ENCODE data around the gene MYOM3.

MYOM3 gene

GRCh38 chr1:24103879-24104278 lies 8.1 kb downstream of the MYOM3 start:
- H3K4me3 ChIP-seq (ENCODE audit: low read depth, low read length) = no peak overlapping the region
- no peak overlapping the region for H3K27ac ChIP-seq (ENCODE audit: low read depth, low read length)
- H3K27me3 ChIP-seq (ENCODE audit: control insufficient read depth, insufficient read depth, low read length) = no peaks in the 10 kb centered on the region
- no peaks in the 10 kb centered on the region for H3K36me3 ChIP-seq (ENCODE audit: control insufficient read depth, insufficient read depth, low read length)
- H3K9me3 ChIP-seq (ENCODE audit: control insufficient read depth, insufficient read depth, low read length) = no peaks in the 10 kb centered on the region
- peaks cover 7% of the 10 kb centered on the region; the same call in 1 of the 2 replicates for H3K4me1 ChIP-seq (ENCODE audit: control insufficient read depth, insufficient read depth, low read length)
- H3K9ac ChIP-seq (ENCODE audit: low read depth, low read length) = no peak overlapping the region

DNA sequence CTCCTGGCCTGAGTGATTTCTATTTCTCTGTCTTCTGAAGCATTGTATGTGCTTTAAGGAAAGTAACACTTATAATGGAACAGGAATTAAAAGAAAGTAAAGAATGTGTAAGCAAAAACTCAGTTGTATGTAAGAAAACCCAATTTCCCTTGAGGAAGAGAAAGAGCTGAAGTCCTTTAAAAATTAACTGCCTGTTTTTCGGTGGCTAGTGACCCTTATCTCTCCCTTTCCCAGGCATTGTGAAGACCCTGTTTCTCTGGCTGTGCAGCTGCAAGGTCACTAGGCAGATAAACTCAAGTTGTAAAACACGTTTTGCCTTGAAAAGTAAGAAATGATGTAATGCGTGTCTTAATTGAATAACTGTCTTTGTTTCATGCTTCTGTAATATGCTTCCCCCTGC lies 8.5 kb downstream of the MYOM3 start:
- peaks cover 7% of the 10 kb centered on the region; the same call in 1 of the 2 replicates for H3K4me1 ChIP-seq (ENCODE audit: control insufficient read depth, insufficient read depth, low read length)
- H3K27ac ChIP-seq (ENCODE audit: low read depth, low read length) = no peak overlapping the region
- no peak overlapping the region for H3K9ac ChIP-seq (ENCODE audit: low read depth, low read length)
- H3K4me3 ChIP-seq (ENCODE audit: low read depth, low read length) = no peak overlapping the region
- H3K27me3 ChIP-seq (ENCODE audit: control insufficient read depth, insufficient read depth, low read length) = no peaks in the 10 kb centered on the region
- no peaks in the 10 kb centered on the region for H3K9me3 ChIP-seq (ENCODE audit: control insufficient read depth, insufficient read depth, low read length)
- no peaks in the 10 kb centered on the region for H3K36me3 ChIP-seq (ENCODE audit: control insufficient read depth, insufficient read depth, low read length)

GRCh38 chr1:24102961-24103360 lies 9.0 kb downstream of the MYOM3 start:
- no peak overlapping the region for H3K9ac ChIP-seq (ENCODE audit: low read depth, low read length)
- H3K36me3 ChIP-seq (ENCODE audit: control insufficient read depth, insufficient read depth, low read length) = no peaks in the 10 kb centered on the region
- H3K27me3 ChIP-seq (ENCODE audit: control insufficient read depth, insufficient read depth, low read length) = no peaks in the 10 kb centered on the region
- no peaks in the 10 kb centered on the region for H3K9me3 ChIP-seq (ENCODE audit: control insufficient read depth, insufficient read depth, low read length)
- H3K4me3 ChIP-seq (ENCODE audit: low read depth, low read length) = no peak overlapping the region
- H3K4me1 ChIP-seq (ENCODE audit: control insufficient read depth, insufficient read depth, low read length) = peaks cover 5% of the 10 kb centered on the region; the same call in 1 of the 2 replicates
- no peak overlapping the region for H3K27ac ChIP-seq (ENCODE audit: low read depth, low read length)

- H3K36me3 ChIP-seq (ENCODE audit: control insufficient read depth, insufficient read depth, low read length) = no peaks in the 10 kb centered on the region
- no peak overlapping the region for H3K4me3 ChIP-seq (ENCODE audit: low read depth, low read length)
- no peaks in the 10 kb centered on the region for H3K27me3 ChIP-seq (ENCODE audit: control insufficient read depth, insufficient read depth, low read length)
- H3K27ac ChIP-seq (ENCODE audit: low read depth, low read length) = no peak overlapping the region
- H3K9me3 ChIP-seq (ENCODE audit: control insufficient read depth, insufficient read depth, low read length) = no peaks in the 10 kb centered on the region
- H3K9ac ChIP-seq (ENCODE audit: low read depth, low read length) = no peak overlapping the region
- H3K4me1 ChIP-seq (ENCODE audit: control insufficient read depth, insufficient read depth, low read length) = no peaks in the 10 kb centered on the region
Observed at GRCh38 chr1:24101796-24102586, 9.9 kb downstream of the MYOM3 start.

DNA sequence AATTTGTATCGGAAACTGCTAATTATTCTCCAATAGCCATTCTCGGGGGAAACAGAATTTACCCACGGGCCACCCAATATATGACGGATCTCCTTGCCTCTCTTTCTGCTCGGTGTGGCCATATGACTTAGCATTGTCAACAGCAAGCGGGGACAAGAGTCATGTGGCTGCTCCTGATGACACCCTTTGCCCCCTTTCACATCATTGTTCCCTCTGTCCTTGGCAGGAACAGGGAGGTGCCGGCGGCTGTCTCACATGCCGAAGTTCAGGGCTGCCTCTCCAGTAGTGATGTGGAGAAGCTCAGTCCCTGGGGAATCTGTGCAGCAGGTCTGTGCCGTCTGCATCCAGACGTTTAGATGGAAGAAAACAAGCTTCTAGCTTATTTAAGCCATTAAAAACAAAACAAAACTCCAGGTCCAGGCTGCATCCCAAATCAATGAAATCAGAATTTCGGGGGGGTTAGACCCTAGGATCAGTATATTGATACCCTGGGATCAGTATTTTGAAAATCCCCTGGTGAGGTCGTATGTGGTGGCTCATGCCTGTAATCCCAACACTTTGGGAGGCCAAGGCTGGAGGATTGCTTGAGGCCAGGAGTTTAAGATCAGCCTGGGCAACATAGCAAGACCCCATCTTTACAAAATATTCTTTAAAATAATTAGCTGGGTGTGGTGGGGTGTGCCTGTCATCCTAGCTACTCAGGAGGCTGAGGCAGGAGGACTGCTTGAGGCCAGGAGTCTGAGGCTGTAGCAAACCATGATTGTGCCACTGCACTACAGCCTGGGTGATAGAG lies 10.8 kb downstream of the MYOM3 start:
- Histone ChIP-seq H3K4me1 (ENCODE audit: control insufficient read depth, insufficient read depth, low read length) (no peaks in the 10 kb centered on the region), H3K36me3 (ENCODE audit: control insufficient read depth, insufficient read depth, low read length) (no peaks in the 10 kb centered on the region), H3K9me3 (ENCODE audit: control insufficient read depth, insufficient read depth, low read length) (no peaks in the 10 kb centered on the region), H3K4me3 (ENCODE audit: low read depth, low read length) (no peak overlapping the region), H3K9ac (ENCODE audit: low read depth, low read length) (no peak overlapping the region), H3K27ac (ENCODE audit: low read depth, low read length) (no peak overlapping the region), H3K27me3 (ENCODE audit: control insufficient read depth, insufficient read depth, low read length) (no peaks in the 10 kb centered on the region)

DNA sequence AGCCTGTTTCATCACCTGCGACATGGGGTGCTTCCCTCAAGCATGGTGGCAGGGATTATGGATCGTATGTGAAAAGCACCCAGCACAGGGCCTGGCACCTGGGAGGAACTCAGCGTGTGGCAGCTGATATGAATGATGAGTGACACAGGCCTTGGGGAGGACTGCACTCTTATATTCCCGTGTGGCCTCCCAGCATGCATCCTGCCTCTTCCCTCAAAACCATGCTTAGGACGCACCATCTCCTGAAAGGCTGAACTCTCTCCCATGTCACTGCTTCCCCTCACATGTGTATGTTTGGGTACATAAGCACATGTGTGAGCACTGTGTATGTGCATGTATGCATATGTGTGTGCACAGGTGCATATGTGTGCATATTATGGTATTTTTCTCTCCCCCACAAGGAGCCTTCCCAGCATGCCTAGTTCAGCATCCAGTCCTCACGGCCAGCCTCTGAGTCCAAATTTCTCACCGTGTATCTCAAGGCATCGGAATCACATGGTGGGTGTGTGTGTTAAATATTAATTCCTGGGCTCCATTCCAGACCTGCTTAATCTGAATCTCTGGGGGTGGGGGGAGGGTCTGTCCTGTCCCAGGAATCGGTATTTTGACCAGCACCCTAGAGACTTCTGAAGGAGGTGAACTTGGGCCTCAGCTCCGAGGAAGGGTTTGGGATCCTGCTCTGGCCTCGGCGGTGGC lies 12.8 kb downstream of the MYOM3 start:
- H3K4me3 ChIP-seq (ENCODE audit: low read depth, low read length) = no peak overlapping the region
- no peak overlapping the region for H3K27ac ChIP-seq (ENCODE audit: low read depth, low read length)
- no peaks in the 10 kb centered on the region for H3K9me3 ChIP-seq (ENCODE audit: control insufficient read depth, insufficient read depth, low read length)
- no peaks in the 10 kb centered on the region for H3K36me3 ChIP-seq (ENCODE audit: control insufficient read depth, insufficient read depth, low read length)
- no peak overlapping the region for H3K9ac ChIP-seq (ENCODE audit: low read depth, low read length)
- no peaks in the 10 kb centered on the region for H3K27me3 ChIP-seq (ENCODE audit: control insufficient read depth, insufficient read depth, low read length)
- H3K4me1 ChIP-seq (ENCODE audit: control insufficient read depth, insufficient read depth, low read length) = peaks cover 10% of the 10 kb centered on the region; the same call in 1 of the 2 replicates

DNA sequence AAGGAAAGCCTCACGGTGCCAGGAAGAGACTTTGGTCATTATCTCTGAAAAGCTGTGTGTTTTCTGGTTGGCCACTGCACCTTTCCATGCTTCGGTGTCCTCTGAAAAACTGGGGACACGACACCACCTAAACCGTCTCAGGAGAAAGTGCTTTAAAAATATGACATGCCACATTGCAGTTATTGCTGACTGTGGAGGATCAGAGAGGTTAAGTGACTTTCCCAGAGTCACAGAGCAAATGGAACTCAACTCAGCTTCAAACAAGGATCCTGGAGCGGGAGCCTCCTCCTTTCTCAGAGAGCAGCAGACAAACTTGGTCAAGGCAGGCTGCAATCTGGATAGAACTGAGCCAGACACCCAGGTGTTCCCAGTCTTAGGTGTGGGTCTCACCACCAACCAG lies 13.8 kb downstream of the MYOM3 start:
- no peaks in the 10 kb centered on the region for H3K36me3 ChIP-seq (ENCODE audit: control insufficient read depth, insufficient read depth, low read length)
- H3K9ac ChIP-seq (ENCODE audit: low read depth, low read length) = no peak overlapping the region
- H3K9me3 ChIP-seq (ENCODE audit: control insufficient read depth, insufficient read depth, low read length) = no peaks in the 10 kb centered on the region
- H3K4me1 ChIP-seq (ENCODE audit: control insufficient read depth, insufficient read depth, low read length) = peaks cover 10% of the 10 kb centered on the region; the same call in 1 of the 2 replicates
- no peak overlapping the region for H3K4me3 ChIP-seq (ENCODE audit: low read depth, low read length)
- H3K27me3 ChIP-seq (ENCODE audit: control insufficient read depth, insufficient read depth, low read length) = no peaks in the 10 kb centered on the region
- no peak overlapping the region for H3K27ac ChIP-seq (ENCODE audit: low read depth, low read length)

DNA sequence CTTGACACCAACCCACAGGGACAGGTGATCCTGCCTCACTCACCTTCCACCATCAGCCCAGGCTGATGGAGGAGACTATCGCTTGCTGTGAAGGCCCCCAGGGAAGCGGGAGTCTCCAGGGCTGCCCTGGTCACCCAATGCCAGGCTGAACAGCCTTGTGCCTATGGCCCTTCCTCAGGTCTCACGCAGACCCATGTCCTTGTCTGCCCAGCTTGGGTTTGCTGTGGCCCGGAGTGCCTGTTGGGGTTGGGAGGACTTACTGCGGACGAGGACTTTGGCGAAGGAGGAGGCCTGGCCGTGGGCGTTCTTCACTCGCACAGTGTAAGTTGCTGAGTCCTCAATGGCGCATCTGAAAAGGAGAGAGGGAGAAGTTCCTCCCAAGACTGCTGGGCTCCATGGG lies 14.3 kb downstream of the MYOM3 start:
- peaks cover 10% of the 10 kb centered on the region; the same call in 1 of the 2 replicates for H3K4me1 ChIP-seq (ENCODE audit: control insufficient read depth, insufficient read depth, low read length)
- H3K4me3 ChIP-seq (ENCODE audit: low read depth, low read length) = no peak overlapping the region
- no peaks in the 10 kb centered on the region for H3K27me3 ChIP-seq (ENCODE audit: control insufficient read depth, insufficient read depth, low read length)
- no peaks in the 10 kb centered on the region for H3K9me3 ChIP-seq (ENCODE audit: control insufficient read depth, insufficient read depth, low read length)
- H3K9ac ChIP-seq (ENCODE audit: low read depth, low read length) = no peak overlapping the region
- no peak overlapping the region for H3K27ac ChIP-seq (ENCODE audit: low read depth, low read length)
- H3K36me3 ChIP-seq (ENCODE audit: control insufficient read depth, insufficient read depth, low read length) = no peaks in the 10 kb centered on the region

- Histone ChIP-seq H3K4me3 (ENCODE audit: low read depth, low read length) (no peak overlapping the region), H3K27me3 (ENCODE audit: control insufficient read depth, insufficient read depth, low read length) (no peaks in the 10 kb centered on the region), H3K9ac (ENCODE audit: low read depth, low read length) (no peak overlapping the region)
Observed at GRCh38 chr1:24096739-24097103, 15.2 kb downstream of the MYOM3 start.

DNA sequence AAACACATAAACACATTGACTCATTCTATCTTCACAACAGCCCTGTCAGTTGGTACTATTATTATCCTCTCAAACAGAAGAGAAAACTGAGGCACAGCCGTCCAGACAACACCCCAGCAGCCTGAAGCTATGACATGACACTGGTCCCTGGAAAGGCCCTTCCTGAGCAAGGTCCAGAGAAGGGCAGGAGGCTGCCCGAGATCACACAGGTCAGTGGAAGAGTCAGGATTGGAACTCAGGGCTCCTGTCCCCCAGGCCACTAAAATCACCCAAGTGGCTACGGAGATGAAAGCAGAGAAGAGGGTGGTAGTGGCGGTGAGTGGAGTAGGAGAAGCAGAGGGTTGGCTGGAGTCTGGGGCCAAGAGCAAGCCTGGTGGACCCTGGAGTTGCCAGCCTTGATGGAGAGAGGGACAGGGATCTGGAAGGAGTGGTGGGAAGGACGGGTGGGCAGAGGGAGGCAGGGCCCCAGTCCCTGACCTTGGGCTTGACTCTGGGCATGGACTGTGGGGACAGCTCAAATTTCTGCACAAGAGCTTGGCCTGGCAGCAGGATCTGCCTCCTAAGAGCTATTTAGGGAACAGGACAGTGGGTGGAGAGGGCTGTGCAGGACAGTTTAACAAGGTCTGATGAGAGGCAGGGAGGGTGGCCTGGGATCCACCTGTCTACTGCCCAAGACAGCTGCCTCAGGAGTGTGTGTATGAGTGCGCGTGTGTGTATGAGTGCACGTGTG lies 15.8 kb downstream of the MYOM3 start:
- H3K4me3 ChIP-seq (ENCODE audit: low read depth, low read length) = no peak overlapping the region
- H3K4me1 ChIP-seq (ENCODE audit: control insufficient read depth, insufficient read depth, low read length) = peaks cover 10% of the 10 kb centered on the region; the same call in 1 of the 2 replicates
- no peak overlapping the region for H3K9ac ChIP-seq (ENCODE audit: low read depth, low read length)
- H3K27me3 ChIP-seq (ENCODE audit: control insufficient read depth, insufficient read depth, low read length) = no peaks in the 10 kb centered on the region
- H3K27ac ChIP-seq (ENCODE audit: low read depth, low read length) = no peak overlapping the region
- no peaks in the 10 kb centered on the region for H3K9me3 ChIP-seq (ENCODE audit: control insufficient read depth, insufficient read depth, low read length)
- H3K36me3 ChIP-seq (ENCODE audit: control insufficient read depth, insufficient read depth, low read length) = no peaks in the 10 kb centered on the region

More at GRCh38 chr1:24096739-24097103, 15.2 kb downstream of the MYOM3 start:
- H3K27ac ChIP-seq (ENCODE audit: low read depth, low read length) = no peak overlapping the region
- H3K4me1 ChIP-seq (ENCODE audit: control insufficient read depth, insufficient read depth, low read length) = peaks cover 10% of the 10 kb centered on the region; the same call in 1 of the 2 replicates
- no peaks in the 10 kb centered on the region for H3K36me3 ChIP-seq (ENCODE audit: control insufficient read depth, insufficient read depth, low read length)
- H3K9me3 ChIP-seq (ENCODE audit: control insufficient read depth, insufficient read depth, low read length) = no peaks in the 10 kb centered on the region

Data from HUES48 (cell line).